ENCODE measurements around the gene CARMIL1. TPM values are rescaled to one million over a fixed set of nuclear protein-coding genes. Genes with fewer than 3 reads are reported as not detected.

Gene CARMIL1
- total and polyA plus RNA-seq, 2 of the 8 experiments (the other 6 are each of a cell fraction or from before 2014, with no cell fraction given), result 20.3 to 40.4 TPM

GRCh38 chr6:25370178-25371036, 91.2 kb downstream of the CARMIL1 start:
- no peak overlapping the region for H3K27ac ChIP-seq (ENCODE audit: low read depth, low read length)
- 0 out of 2 replicates have a peak, but pooled peaks cover 3% of the 10 kb centered on the region for H3K23me2 ChIP-seq (ENCODE audit: low read depth, low read length)
- H3K4me2 ChIP-seq (ENCODE audit: insufficient read depth in 1 of 2, low read depth in 2 of 2, low read length in 2 of 2), result no peak overlapping the region
- no peaks in the 10 kb centered on the region for H3K36me3 ChIP-seq (ENCODE audit: control insufficient read depth in 2 of 4, insufficient read depth in 4 of 4, low read length in 3 of 4)
- H2AFZ ChIP-seq (ENCODE audit: low read length), result no peak overlapping the region
- H3K27me3 ChIP-seq (replicated peaks in 1 of 4; ENCODE audit: control insufficient read depth in 3 of 4, extremely low read depth in 1 of 4, insufficient read depth in 3 of 4, low read length in 3 of 4), result no peaks in the 10 kb centered on the region
- H3K18ac ChIP-seq (ENCODE audit: extremely low read depth, low read length), result no peak overlapping the region
- H3K4me3 ChIP-seq (ENCODE audit: extremely low read depth in 1 of 4, insufficient read depth in 2 of 4, low read depth in 3 of 4, low read length in 4 of 4), result no peak overlapping the region
- ChIA-PET CTCF (ENCODE audit: partially characterized antibody) (interaction anchor here (0.9 to 1.9 kb wide), 10 partner anchors 9 to 120 kb away, joined by 3 to 6 read pairs (median 3); no protein-coding TSS in a partner anchor), POLR2A (ENCODE audit: partially characterized antibody) (no interaction called here)
- no peak overlapping the region for H2BK120ac ChIP-seq (replicated peaks; ENCODE audit: low read depth, low read length)
- no peak overlapping the region for H4K91ac ChIP-seq (replicated peaks; ENCODE audit: insufficient read length, low read length)
- no peak overlapping the region for H2BK20ac ChIP-seq (ENCODE audit: low read length)
- no peak overlapping the region for H4K5ac ChIP-seq (ENCODE audit: insufficient read length, low read depth, low read length)
- H3K23ac ChIP-seq (ENCODE audit: insufficient read length), result no peak overlapping the region
- H3K4me1 ChIP-seq (replicated peaks in 1 of 4; ENCODE audit: control insufficient read depth in 3 of 4, insufficient read depth in 4 of 4, low read length in 3 of 4), result peaks cover 4 to 23% (median 13%) of the 10 kb centered on the region in 4 experiments; a peak in 6 of 7 replicates
- H2BK12ac ChIP-seq (ENCODE audit: low read depth, low read length), result no peak overlapping the region
- no peak overlapping the region for H3K4ac ChIP-seq (replicated peaks; ENCODE audit: insufficient read length, low read depth, low read length)
- H3K9ac ChIP-seq (replicated peaks in 1 of 4; ENCODE audit: extremely low read depth in 1 of 4, low read depth in 3 of 4, low read length in 3 of 4), result no peak overlapping the region
- H4K20me1 ChIP-seq (replicated peaks in 1 of 2; ENCODE audit: control insufficient read depth in 1 of 2, insufficient read depth in 2 of 2, low read length in 2 of 2), result peaks cover 0 to 2% of the 10 kb centered on the region in 2 experiments
- H2BK15ac ChIP-seq (ENCODE audit: low read length), result no peak overlapping the region
- H3K9me3 ChIP-seq (ENCODE audit: insufficient read depth in 2 of 2, low read depth in 1 of 2, low read length in 1 of 2), result 0 out of 4 replicates have a peak, but pooled peaks cover 0 to 2% of the 10 kb centered on the region in 2 experiments
- no peak overlapping the region for H3K56ac ChIP-seq (replicated peaks; ENCODE audit: insufficient read length, low read depth, low read length)
- no peak for FAIRE-seq
- H3K79me1 ChIP-seq (ENCODE audit: low read depth, low read length), result peaks cover 12% of the 10 kb centered on the region; the same call in 1 of the 2 replicates
- no peak overlapping the region for H4K8ac ChIP-seq (ENCODE audit: extremely low read depth, insufficient read depth, low read length)
- H2AK5ac ChIP-seq (ENCODE audit: low read depth, low read length), result no peak overlapping the region
- H3K79me2 ChIP-seq (ENCODE audit: control insufficient read depth in 1 of 2, insufficient read depth in 2 of 2, low read length in 2 of 2), result peaks cover 3 to 97% of the 10 kb centered on the region in 2 experiments; a peak in 3 of 4 replicates
- 89% methylated on average over 10 of the region's 10 CpGs; no CpG with 5 or more reads in 1 of the 2 experiments for WGBS, 2 experiments (ENCODE audit: extremely low coverage in 1 of 2, insufficient coverage in 1 of 2, insufficient read length in 1 of 2, insufficient replicate concordance in 2 of 2, low coverage in 1 of 2, low lambda C conversion rate in 2 of 2, missing lambda C conversion rate in 1 of 2)
- H3K14ac ChIP-seq (ENCODE audit: insufficient read length), result peak overlapping the region; percentile 72
- DNase-seq (ENCODE audit: low read depth in 1 of 2, low spot score in 2 of 2), result no peak
- no peak overlapping the region for H2BK5ac ChIP-seq (ENCODE audit: low read depth, low read length)
- TF ChIP-seq KDM1A (IDR thresholded peaks at IDR 0.05; ENCODE audit: borderline replicate concordance, low read length) (no peak), SIN3A (conservative IDR thresholded peaks at IDR 0.05 in 1 of 2, IDR thresholded peaks at IDR 0.05 in 1 of 2; ENCODE audit: low read depth in 1 of 2, low read length in 2 of 2) (no peak), CEBPB (IDR thresholded peaks at IDR 0.05; ENCODE audit: low read depth, low read length) (no peak), RFX5 (IDR thresholded peaks at IDR 0.05; ENCODE audit: borderline replicate concordance, low read depth, low read length) (no peak), EGR1 (IDR thresholded peaks at IDR 0.05; ENCODE audit: borderline replicate concordance, low read depth, low read length) (no peak), BCL11A (IDR thresholded peaks at IDR 0.05; ENCODE audit: low read depth in 2 of 2, low read length in 2 of 2) (no peak), RXRA (IDR thresholded peaks at IDR 0.05; ENCODE audit: insufficient read depth, low read depth, low read length) (no peak), SUZ12 (IDR thresholded peaks at IDR 0.05; ENCODE audit: low read length) (no peak), EP300 (IDR thresholded peaks at IDR 0.05; ENCODE audit: borderline replicate concordance in 1 of 2, low read depth in 2 of 2, low read length in 2 of 2) (no peak), TEAD4 (IDR thresholded peaks at IDR 0.05; ENCODE audit: low read depth, low read length) (no peak), TBP (IDR thresholded peaks at IDR 0.05; ENCODE audit: low read depth, low read length) (no peak), JUND (IDR thresholded peaks at IDR 0.05; ENCODE audit: low read length) (no peak)

Measured in H1 (cell line).